A673 (cell line): ENCODE results near the gene NUB1. TPM values are rescaled to one million over a fixed set of nuclear protein-coding genes. Genes with fewer than 3 reads are reported as not detected.

ENCODE experiments used
- BruUV-seq: library from RNA; stranded (reverse); fragments of 400-500 nt; replicated peaks from 2 replicates; lab custom pipeline; 2021; lab: Mats Ljungman, UMichigan
- CTCF ChIA-PET: fragments of 300-600 bp; sonication (Branson Sonifier 250); formaldehyde crosslinking; loops from one replicate; lab custom pipeline; 2022; ENCODE audit warnings: antibody characterized with exemption; lab: Charles Lee
- POLR2A ChIA-PET: fragments of 300-600 bp; sonication (Branson Sonifier 250); formaldehyde crosslinking; loops from one replicate; lab custom pipeline; 2022; ENCODE audit warnings: antibody characterized with exemption; ENCODE audit not compliant: low non-redundant PET; lab: Charles Lee
- DNase-seq: peaks from one replicate; pipeline ENCODE4 v3.0.0-alpha.2; 2015; ENCODE audit warnings: low spot score
- H3K27ac ChIP-seq: fragments of 200-600 bp; sonication (generic); 2 replicates; pipeline ENCODE4 v1.5.1; 2016; ENCODE audit warnings: mixed run types, low read depth, mild to moderate bottlenecking, mixed read lengths, antibody characterized with exemption, low read length; ENCODE audit not compliant: poor library complexity, severe bottlenecking
- H3K27me3 ChIP-seq: fragments of 200-600 bp; sonication (generic); replicated peaks from 2 replicates; pipeline ENCODE4 v1.6.1; 2017; ENCODE audit warnings: mixed run types, low read depth, mild to moderate bottlenecking, mixed read lengths, antibody characterized with exemption, low read length; ENCODE audit not compliant: insufficient read depth, poor library complexity
- H3K36me3 ChIP-seq: fragments of 200-600 bp; sonication (generic); 2 replicates; pipeline ENCODE4 v1.6.1; 2016; ENCODE audit warnings: mixed run types, mild to moderate bottlenecking, mixed read lengths, antibody characterized with exemption, low read length; ENCODE audit not compliant: insufficient read depth, poor library complexity, severe bottlenecking
- H3K4me1 ChIP-seq: fragments of 200-600 bp; sonication (generic); 2 replicates; pipeline ENCODE4 v1.6.1; 2017; ENCODE audit warnings: mixed run types, mild to moderate bottlenecking, mixed read lengths, antibody characterized with exemption, low read length; ENCODE audit not compliant: insufficient read depth, poor library complexity, severe bottlenecking
- H3K4me3 ChIP-seq: fragments of 200-600 bp; sonication (generic); 2 replicates; pipeline ENCODE4 v1.5.1; 2016; ENCODE audit warnings: low read depth, mixed run types, mild to moderate bottlenecking, mixed read lengths, low read length; ENCODE audit not compliant: poor library complexity, severe bottlenecking
- H3K9me3 ChIP-seq: fragments of 200-600 bp; sonication (generic); 2 replicates; pipeline ENCODE4 v1.6.1; 2016; ENCODE audit warnings: mixed run types, low read depth, mild to moderate bottlenecking, mixed read lengths, antibody characterized with exemption, low read length; ENCODE audit not compliant: poor library complexity, severe bottlenecking
- EZH2 ChIP-seq: fragments of 200-600 bp; sonication (generic); IDR thresholded peaks from 2 replicates; pipeline ENCODE4 v1.6.1; 2017; ENCODE audit warnings: borderline replicate concordance, low read depth, mild to moderate bottlenecking, mixed read lengths, antibody characterized with exemption, low read length; ENCODE audit not compliant: poor library complexity, severe bottlenecking
- intact Hi-C: fragments of 100-400 bp; cut with micrococcal nuclease; formaldehyde crosslinking; loops from one replicate; pipeline ENCODE4 v1.10.0; 2022; ENCODE audit not compliant: unreplicated experiment
- total RNA-seq: library from RNA; stranded (reverse); gene quantifications from 2 replicates; pipeline ENCODE4 v1.2.3, GENCODE V29; 2021
- TF ChIP-seq, protein P1 (sequence below): fragments of 300-800, 200-600 bp; sonication (generic); conservative IDR thresholded peaks from 2 replicates; pipeline ENCODE4 v1.5.1; 2017; ENCODE audit warnings: low read depth, mild to moderate bottlenecking, antibody characterized with exemption, low read length, moderate library complexity, mixed read lengths

The NUB1 gene
- total RNA-seq, 1 experiment from 2014 or later, result 36.9 TPM

- DNase-seq, result no peak
- intact Hi-C loops, result no loop called here
- H3K27ac ChIP-seq, result no peak overlapping the region
- ChIA-PET CTCF (no interaction called here), POLR2A (no interaction called here)
- H3K9me3 ChIP-seq, result no peaks in the 10 kb centered on the region
- H3K27me3 ChIP-seq, result no peaks in the 10 kb centered on the region
- no TSS peak for BruUV-seq
- TF ChIP-seq, protein P1, sequence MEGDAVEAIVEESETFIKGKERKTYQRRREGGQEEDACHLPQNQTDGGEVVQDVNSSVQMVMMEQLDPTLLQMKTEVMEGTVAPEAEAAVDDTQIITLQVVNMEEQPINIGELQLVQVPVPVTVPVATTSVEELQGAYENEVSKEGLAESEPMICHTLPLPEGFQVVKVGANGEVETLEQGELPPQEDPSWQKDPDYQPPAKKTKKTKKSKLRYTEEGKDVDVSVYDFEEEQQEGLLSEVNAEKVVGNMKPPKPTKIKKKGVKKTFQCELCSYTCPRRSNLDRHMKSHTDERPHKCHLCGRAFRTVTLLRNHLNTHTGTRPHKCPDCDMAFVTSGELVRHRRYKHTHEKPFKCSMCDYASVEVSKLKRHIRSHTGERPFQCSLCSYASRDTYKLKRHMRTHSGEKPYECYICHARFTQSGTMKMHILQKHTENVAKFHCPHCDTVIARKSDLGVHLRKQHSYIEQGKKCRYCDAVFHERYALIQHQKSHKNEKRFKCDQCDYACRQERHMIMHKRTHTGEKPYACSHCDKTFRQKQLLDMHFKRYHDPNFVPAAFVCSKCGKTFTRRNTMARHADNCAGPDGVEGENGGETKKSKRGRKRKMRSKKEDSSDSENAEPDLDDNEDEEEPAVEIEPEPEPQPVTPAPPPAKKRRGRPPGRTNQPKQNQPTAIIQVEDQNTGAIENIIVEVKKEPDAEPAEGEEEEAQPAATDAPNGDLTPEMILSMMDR, result no peak
- no peak for TF ChIP-seq EZH2
- peaks cover 52% of the 10 kb centered on the region for H3K36me3 ChIP-seq
- H3K4me1 ChIP-seq, result no peaks in the 10 kb centered on the region
- H3K4me3 ChIP-seq, result no peak overlapping the region
Observed at GRCh38 chr7:151348970-151349369, 7.4 kb downstream of the NUB1 start.

DNA sequence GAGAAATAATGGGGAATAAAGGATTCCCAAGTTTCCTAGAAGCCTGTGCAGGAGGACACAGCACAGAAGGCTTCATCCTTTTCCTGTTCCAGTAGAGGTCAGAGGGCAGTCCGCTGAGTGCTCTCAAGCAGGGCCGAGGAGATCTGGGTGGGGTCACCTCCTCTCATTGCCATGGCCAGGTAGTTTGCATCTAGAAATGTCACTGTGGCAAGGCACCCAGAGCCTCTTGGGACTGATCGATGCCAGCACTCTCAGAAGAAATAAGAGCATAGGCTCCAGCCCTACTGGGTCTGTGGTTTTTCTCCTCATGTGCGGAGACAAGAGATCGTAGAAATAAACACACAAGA, 7.9 kb downstream of the NUB1 start:
- Histone ChIP-seq H3K36me3 (peaks cover 57% of the 10 kb centered on the region), H3K9me3 (no peaks in the 10 kb centered on the region), H3K4me3 (no peak overlapping the region), H3K4me1 (no peaks in the 10 kb centered on the region), H3K27me3 (no peaks in the 10 kb centered on the region), H3K27ac (no peak overlapping the region)
- TF ChIP-seq, protein P1, result no peak
- TF ChIP-seq EZH2, result no peak
- ChIA-PET CTCF (no interaction called here), POLR2A (no interaction called here)
- no peak for DNase-seq
- no TSS peak for BruUV-seq
- intact Hi-C loops, result no loop called here

GRCh38 chr7:151351027-151351426, 9.4 kb downstream of the NUB1 start:
- H3K27ac ChIP-seq, result no peak overlapping the region
- H3K4me3 ChIP-seq, result no peak overlapping the region
- TF ChIP-seq EZH2, result no peak
- TF ChIP-seq, protein P1, result no peak; the same call in 1 of the 2 replicates
- POLR2A ChIA-PET, result interaction anchor here (0.6 kb wide), 1 partner anchor 271 kb away, joined by 3 read pairs; the partner anchor contains the start of gene FASTK
- no peaks in the 10 kb centered on the region for H3K27me3 ChIP-seq
- peak; percentile 14 for DNase-seq
- intact Hi-C loops, result no loop called here
- BruUV-seq, result no TSS peak
- H3K9me3 ChIP-seq, result no peaks in the 10 kb centered on the region
- H3K36me3 ChIP-seq, result peaks cover 54% of the 10 kb centered on the region
- CTCF ChIA-PET, result interaction anchor here (0.6 kb wide), 1 partner anchor 20 kb away, joined by 4 read pairs; no protein-coding TSS in a partner anchor
- H3K4me1 ChIP-seq, result no peaks in the 10 kb centered on the region
